GM19099 (cell line): ENCODE results near the gene LHX1.

Source experiments
- POLR2A ChIP-seq: IDR thresholded peaks from 3 replicates; pipeline ENCODE4 v1.6.1; 2011; ENCODE audit warnings: low read depth; ENCODE audit not compliant: insufficient read length; ENCODE audit errors: extremely low read depth

The LHX1 gene

DNA sequence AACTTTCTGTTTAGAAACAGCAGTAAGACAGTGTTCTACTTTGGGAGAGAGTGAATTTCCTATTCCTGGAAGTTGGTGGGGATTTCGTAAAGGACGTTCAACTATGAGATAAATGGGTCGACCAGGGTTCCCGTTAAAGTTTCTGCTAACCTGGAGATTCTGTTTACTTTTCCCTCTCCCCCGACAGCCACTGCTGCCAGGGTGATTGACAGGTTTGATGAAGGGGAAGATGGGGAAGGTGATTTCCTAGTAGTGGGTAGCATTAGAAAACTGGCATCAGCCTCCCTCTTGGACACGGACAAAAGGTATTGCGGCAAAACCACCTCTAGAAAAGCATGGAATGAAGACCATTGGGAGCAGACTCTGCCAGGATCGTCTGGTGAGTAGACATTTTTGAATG is 12.8 kb downstream of the LHX1 start:
- no peak for TF ChIP-seq POLR2A

DNA sequence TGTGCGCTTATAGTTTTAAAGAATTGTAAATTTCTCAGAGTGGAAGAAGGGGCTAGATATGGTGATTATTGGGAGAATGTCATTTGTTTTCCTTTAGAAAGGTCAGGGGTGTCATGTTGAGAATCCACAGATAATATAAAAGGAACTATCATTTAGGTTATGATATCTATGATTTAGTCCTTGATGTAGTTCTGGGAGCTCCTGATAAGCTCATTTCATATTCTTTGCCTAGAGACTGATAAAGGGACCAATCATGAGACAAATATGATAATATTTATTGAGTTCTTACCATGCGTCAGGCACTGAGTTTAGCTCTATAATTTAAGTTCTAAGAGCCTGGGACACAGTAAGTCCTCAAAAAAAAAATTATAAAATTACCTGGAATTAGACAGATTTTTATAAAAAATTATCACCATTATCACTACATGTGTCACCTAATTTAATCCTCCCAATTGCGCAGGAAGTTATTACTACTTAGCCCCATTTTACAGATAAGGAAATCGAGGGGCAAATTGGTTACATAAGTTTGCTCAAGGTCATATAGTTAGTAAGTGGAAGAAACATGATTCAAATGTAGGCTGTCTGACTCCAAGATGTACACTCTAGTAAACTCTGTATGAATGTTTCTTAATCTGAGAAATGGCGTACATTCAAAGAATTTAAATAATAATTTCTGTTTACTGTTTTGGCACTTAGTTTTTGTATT is 14.0 kb downstream of the LHX1 start:
- no peak for TF ChIP-seq POLR2A

DNA sequence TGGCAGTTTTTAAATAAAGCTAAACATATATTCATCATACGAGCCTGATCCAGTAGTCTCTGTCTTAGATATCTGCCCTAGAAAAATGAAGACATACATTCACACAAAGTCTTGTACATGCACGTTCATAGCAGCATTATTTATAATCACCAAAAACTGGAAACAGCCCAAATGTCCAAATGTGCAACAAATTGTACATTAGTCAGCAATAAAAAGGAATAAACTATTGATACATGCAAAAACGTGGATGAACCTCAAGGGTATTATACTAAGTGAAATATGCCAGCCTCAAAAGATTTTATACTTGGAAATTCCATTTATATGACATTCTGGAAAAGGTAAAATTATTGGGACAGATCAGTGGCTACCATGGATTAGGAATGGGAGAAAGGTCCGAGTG is 34.2 kb downstream of the LHX1 start:
- TF ChIP-seq POLR2A = no peak

DNA sequence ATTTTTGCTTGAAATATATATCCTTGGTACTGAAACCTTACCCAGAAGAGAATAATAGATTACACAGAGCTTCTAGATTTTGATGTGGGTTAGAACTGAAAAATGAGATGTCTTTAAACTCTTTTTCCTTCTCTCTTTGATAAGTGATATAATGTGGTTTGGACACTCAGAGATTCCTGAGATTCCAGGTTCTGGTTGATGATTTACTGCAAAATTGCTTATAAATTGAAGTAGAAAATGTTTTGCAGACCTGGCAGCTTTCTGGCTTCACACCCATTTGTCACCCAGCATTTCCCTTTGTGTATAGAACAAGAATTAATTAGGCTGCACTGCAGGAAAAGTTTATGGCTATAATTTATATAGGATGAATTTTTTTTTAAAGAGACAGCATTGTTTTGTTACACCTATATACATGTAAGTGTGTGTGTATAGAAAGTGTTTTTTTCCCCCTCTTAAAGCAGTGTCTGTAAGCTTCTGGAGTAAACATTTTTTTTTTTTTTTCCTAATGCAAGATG is 35.0 kb downstream of the LHX1 start:
- TF ChIP-seq POLR2A = no peak

DNA sequence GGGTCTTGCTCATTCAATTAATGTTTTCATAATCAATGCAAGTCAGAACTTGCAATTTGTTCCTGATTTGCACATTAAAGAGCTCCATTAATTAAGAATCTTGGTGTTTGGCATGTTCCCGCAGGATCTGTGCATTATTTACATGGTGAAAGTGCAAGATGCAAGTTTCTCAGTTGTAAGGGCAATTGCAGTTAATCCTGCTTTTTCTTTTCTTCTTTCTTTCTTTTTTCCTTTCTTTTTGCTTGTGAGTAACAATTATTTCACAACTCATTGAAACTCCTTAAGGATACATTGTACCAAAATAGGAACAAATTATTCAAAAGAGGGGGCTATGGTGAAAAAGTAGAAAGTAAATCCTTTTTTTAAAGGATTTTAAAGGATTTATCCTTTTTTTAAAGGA is 35.6 kb downstream of the LHX1 start:
- no peak for TF ChIP-seq POLR2A

DNA sequence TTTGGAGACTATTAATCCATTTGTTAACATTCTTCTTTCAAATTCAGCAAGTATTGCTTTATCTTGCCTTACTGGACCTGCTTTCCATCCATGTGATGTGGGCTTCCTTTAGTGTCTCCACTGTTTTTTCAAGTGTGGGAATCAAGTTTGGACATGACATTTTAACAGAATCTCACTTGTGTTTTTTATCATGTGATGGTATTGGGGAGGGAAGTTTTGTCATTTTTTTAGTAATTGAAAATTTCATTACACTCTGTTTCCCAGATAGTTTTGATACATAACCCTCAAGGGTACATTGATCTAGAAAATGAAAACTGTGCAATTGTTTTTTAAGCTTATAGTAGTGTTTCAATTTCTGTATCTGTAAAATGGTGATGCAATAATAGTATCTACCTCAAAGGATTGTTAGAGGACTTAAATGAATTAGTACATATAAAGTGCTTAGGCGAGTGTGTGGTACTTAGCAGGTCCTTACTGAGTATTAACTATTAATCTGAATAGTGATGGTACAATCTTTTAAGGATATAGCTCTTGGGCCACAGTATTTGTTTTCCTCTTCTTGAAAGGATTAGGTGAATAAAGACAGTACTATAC is 38.7 kb downstream of the LHX1 start:
- no peak for TF ChIP-seq POLR2A

DNA sequence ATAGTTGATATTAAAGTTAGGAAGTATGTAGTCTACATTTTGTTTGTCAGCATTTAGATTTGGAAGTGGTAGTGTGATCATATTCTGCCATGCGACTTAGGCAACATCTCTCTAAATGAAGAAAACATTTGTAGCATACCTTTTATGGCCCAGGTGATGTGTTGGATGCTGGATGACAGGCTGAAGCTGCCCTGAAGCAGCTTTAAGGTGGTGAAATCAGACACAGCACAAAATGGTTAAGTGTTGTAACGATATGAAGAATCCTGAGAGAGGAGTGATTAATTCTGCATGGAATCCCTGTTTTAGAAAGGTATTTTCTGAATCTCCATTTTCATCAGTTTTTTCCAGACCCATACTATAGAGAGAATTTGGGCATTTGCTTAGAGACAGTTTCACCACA is 39.8 kb downstream of the LHX1 start:
- no peak for TF ChIP-seq POLR2A

DNA sequence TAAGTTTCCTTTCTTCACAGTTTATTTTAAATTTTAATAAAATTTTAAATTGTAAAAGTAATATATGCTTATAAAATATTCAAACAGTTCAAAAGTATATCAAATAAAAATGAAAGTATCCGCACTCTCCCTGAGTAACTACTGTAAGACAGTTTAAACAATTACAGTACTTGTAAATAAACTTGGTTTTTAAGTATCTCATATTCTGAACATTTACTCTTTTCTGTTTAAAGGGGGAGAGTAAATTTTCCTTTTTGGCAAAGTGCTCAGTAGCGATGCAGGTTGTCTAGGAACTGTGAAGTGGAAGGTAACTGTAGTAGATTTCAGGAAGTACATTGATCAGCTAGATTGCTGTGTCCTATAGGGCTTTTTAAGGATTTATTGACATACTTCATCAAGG is 40.3 kb downstream of the LHX1 start:
- no peak for TF ChIP-seq POLR2A

DNA sequence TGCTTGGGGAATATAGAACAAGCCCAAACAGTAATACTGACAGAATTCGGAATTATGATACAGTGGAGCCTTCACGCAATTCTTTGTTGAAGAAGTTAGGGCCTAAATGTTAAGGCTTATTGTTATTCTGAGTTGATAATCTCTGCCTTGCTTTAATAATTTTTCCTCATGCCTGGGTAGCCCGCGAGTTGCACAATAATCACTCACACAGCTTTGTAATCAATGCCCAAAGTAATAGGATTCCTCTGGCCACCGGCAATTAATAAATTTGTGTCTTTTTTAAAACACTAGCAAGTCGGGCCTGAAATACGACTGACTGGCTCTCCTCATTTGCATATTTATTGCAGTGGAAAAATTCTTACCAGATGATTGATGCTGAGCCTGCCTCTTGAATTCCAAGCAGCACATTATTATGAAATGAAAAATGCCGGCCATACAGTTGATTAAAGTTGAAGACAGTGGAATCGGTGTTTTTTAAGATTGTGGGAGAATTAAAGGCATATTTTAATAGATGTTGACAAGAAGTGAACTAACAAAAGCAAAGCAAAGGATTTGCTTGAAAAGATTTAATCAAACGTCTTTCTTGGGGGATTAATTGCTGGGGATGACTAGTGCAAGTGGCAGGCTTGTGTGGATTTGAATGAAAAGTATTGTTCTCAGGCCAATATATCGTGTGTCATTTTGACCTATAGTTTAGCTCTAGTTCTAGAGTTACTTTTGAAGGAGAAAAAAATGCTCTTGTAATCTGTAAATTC is 41.7 kb downstream of the LHX1 start:
- no peak for TF ChIP-seq POLR2A

DNA sequence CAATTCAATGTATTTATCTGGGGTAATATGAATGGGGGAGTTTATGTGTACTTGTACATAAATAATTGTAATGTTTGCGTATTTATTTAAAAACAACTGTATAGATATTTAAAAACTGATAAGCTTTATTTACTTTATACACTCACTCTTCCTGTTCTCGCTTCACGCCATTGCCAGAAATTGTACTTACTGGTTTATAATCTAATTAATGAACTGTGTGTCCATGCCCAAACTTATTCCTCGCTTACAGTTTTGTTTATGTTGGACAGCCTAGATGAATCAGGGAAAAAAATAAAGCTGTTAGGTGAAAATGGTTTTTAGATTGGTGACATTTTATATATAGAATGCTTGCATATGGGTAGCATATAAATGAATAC is 42.3 kb downstream of the LHX1 start:
- TF ChIP-seq POLR2A = no peak

DNA sequence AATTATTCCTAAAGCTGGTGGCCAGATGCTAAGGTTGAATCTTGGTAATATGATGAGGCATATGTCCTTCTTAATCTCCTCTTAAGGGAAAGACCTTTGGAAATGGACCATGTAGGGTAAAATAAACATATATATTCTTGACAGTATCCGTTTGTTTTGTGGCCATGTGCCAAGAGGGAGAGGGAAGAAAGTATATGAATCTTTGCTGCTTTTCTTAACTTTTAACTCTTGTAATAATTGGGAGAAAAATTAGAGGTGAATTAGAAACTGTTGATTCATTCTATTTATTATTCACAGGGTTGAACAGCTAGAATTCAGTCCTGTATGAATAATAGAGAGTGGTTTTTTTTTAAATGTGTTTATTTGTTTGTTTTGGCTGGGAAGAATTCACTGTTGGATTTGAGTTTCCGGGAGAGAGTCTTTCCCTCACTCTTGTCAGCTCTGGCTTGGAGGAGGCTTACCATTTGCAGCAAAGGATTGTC is 43.0 kb downstream of the LHX1 start:
- no peak for TF ChIP-seq POLR2A

DNA sequence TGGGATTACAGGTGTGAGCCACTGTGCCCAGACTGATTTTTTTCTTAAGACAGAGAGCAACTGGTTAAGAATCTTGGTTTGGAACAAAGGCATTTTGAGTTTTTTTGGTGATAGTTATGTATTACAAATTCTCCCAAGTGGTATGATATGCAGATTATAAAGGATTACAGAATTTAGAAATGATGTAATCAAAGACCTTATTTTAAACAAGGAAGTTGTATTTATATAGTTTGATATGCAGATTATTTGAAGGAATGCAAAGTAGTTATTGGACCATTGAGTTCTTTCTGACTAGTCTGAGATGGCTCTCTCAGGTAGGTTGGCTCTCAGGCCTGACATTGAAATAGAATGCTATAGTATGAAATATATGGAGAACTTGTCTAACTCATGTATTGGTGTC is 46.3 kb downstream of the LHX1 start:
- TF ChIP-seq POLR2A = no peak

DNA sequence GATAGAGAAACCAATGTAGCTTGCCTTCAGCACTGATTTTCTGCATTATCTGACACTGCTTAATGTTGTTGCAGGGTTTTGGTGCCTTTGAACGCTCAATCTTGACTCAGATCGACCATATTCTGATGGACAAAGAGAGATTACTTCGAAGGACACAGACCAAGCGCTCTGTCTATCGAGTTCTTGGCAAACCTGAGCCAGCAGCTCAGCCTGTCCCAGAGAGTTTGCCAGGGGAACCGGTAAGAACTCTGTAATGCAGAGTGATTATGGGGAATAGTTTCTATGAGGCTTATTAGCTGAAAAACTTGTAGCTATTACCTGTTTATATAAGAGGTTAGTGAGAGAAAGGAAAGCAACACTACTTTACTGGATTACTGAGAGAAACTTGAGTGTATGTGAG is 51.9 kb downstream of the LHX1 start:
- no peak for TF ChIP-seq POLR2A

DNA sequence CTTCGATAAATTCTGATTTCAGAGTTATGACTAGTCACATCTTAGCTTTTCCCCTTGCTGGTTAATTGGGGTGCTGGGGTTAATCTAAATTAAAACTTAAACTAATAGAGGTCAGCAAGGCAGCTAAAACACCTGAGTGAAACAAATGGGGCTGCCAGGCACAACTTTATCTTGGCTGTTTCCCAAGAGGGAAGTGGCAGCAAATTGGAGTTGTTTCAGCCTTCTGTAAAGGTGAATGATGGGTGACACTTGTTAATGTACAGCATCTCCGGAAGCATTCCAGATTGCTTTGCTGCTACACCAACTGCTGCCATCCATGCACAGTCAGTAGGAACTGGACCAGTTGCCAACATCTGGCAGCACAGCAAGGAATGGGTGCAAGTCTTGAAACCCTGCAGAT is 55.4 kb downstream of the LHX1 start:
- no peak for TF ChIP-seq POLR2A

DNA sequence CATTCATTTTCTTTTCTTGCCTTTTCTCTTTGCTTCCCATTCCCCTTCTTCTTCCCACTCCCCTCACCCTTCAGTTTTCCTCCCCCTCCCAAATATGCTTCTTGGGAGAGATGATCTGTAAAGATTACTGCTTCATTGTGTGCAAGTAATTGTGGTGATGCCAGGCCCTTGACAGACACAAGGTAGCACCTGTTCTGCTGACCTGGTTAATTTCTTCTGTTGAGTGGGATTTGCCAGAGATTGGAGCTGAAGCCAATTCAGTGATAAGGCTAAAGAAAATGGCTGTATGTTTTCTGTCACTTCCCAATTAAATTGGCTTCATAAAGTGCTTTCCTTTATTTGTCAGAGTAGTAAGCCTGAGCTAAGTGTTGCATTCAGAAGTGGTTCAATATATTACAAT is 56.0 kb downstream of the LHX1 start:
- TF ChIP-seq POLR2A = no peak
